ENCODE measurements around the gene AJM1. TPM values are rescaled to one million over a fixed set of nuclear protein-coding genes. Genes with fewer than 3 reads are reported as not detected.

Gene AJM1
- total and polyA plus RNA-seq, 2 of the 8 experiments (the other 6 are each of a cell fraction or from before 2014, with no cell fraction given) = 0.12 to 0.97 TPM

- TF ChIP-seq CTCF (IDR thresholded peaks at IDR 0.05; ENCODE audit: control extremely low read depth in 1 of 3, insufficient read depth in 1 of 3, low read depth in 1 of 3, low read length in 3 of 3) (no peak), SP1 (IDR thresholded peaks at IDR 0.05; ENCODE audit: low read depth, low read length) (no peak), SP2 (IDR thresholded peaks at IDR 0.05; ENCODE audit: low read length) (no peak)
Observed at GRCh38 chr9:136854113-136854841, 12.0 kb downstream of the AJM1 start (continued).

Measured in H1 (cell line).